Heart left ventricle (tissue), 16 donors: Measurements from ENCODE around the gene FOXK2. TPM values are rescaled to one million over a fixed set of nuclear protein-coding genes. Genes with fewer than 3 reads are reported as not detected.

Experiments used
- ATAC-seq, 4 donors: fragments of 200-7000 bp; cut with Tn5 transposase; one replicate each; pipeline ENCODE4 v1.9.1; 2020 to 2022; ENCODE audit warnings: moderate library complexity in 4 of 4, mild to moderate bottlenecking in 3 of 4, moderate number of reproducible peaks in 1 of 4
- DNase-seq, 5 donors: peaks; one replicate each; pipeline ENCODE4 v3.0.0-alpha.2; 2020
- H3K27ac ChIP-seq, 12 donors: fragments of 200-600 bp; sonication (generic) in 4 of 12; one replicate each; pipeline versions ENCODE4 v1.5.0 to v1.8.0; 2016 to 2022; ENCODE audit warnings: mild to moderate bottlenecking in 2 of 12
- H3K27me3 ChIP-seq, 9 donors: fragments of 200-600 bp; sonication (generic) in 2 of 9; one replicate each; pipeline versions ENCODE4 v1.5.1 to v1.8.0; 2016 to 2022; ENCODE audit warnings: mild to moderate bottlenecking in 3 of 9
- H3K36me3 ChIP-seq, 9 donors: fragments of 200-600 bp; sonication (generic) in 2 of 9; one replicate each; pipeline versions ENCODE4 v1.5.0 to v1.8.0; 2018 to 2022; ENCODE audit warnings: mild to moderate bottlenecking in 2 of 9
- H3K4me1 ChIP-seq, 12 donors: fragments of 200-600 bp; sonication (generic) in 4 of 12; one replicate each; pipeline versions ENCODE4 v1.5.0 to v1.8.0; 2016 to 2022; ENCODE audit warnings: mild to moderate bottlenecking in 3 of 12
- H3K4me3 ChIP-seq, 12 donors: fragments of 200-600 bp; sonication (generic) in 4 of 12; one replicate each; pipeline versions ENCODE4 v1.5.0 to v1.8.0; 2017 to 2022; ENCODE audit warnings: mild to moderate bottlenecking in 9 of 12, moderate library complexity in 4 of 12
- H3K9me3 ChIP-seq, 12 donors: fragments of 200-600 bp; sonication (generic) in 4 of 12; one replicate each; pipeline versions ENCODE4 v1.5.0 to v1.8.0; 2016 to 2022; ENCODE audit warnings: mild to moderate bottlenecking in 1 of 12
- POLR2A ChIP-seq, 2 donors: fragments of 450-650 bp; IDR thresholded peaks; one replicate each; pipeline ENCODE4 v1.6.1; 2017; ENCODE audit warnings: antibody characterized with exemption in 2 of 2, mild to moderate bottlenecking in 2 of 2, moderate library complexity in 2 of 2
- WGBS, 4 donors: extraction: QIAGEN DNeasy Blood & Tissue Kit in 2 of 4; methylation state at CpG; one replicate each; pipeline versions ENCODE4 v1.1.5 to v1.1.7; 2013 to 2018; 5-methylcytosine and 5-hydroxymethylcytosine counted together
- intact Hi-C, 10 donors: fragments of 100-400 bp; cut with DNase I; formaldehyde crosslinking; loops; one replicate each; pipeline versions ENCODE4 v1.11.1 to v1.14.2; 2022
- polyA plus RNA-seq, 2 donors: library from polyadenylated mRNA; stranded (reverse); fragments of 200-250 nt; gene quantifications; one replicate each; pipeline ENCODE4 v1.2.3, GENCODE V29; 2013
- total RNA-seq, 9 donors: library from RNA; depleted of rRNA in 2 of 9; stranded (reverse); fragments of >200 nt in 2 of 9; fragmentation: NEBNext Ultra II Directional in 3 of 9; extraction: Animal tissue kit (Norgen Biotek cat#: 25700) in 3 of 9; gene quantifications; one replicate each; pipeline versions ENCODE4 v1.1.0 to v1.2.4, GENCODE V29; 2016 to 2023
- TF ChIP-seq, protein P1 (sequence below), 12 donors: fragments of 200-600 bp; sonication (generic) in 4 of 12; IDR thresholded peaks; one replicate each; pipeline versions ENCODE4 v1.5.0 to v1.8.0; 2018 to 2022; ENCODE audit warnings: antibody characterized with exemption in 12 of 12, mild to moderate bottlenecking in 5 of 12
- donor health status: ischemic (EF 13 %, LVEDD 7.1; RV severe dilation, severe dysfunction).
- donor health status: healthy with polysubstance abuse.
- donor health status: DM: no; HTN: yes; CAD: no.
- donor health status: DM: no; HTN: no; CAD: no.
- donor health status: ischemic (EF 25% LVEDD 6.9; RV normal size, moderate dysfunction).
- donor health status: ischemic (EF 25% LVEDD 5.7; RV mildly dilated, moderate dysfunction).
- donor health status: healthy.
- donor health status: DM: yes; HTN: yes; CAD: no.
- donor health status: ischemic (EF 35%, LVEDD 5.7; RV mildly dilated, moderate dysfunction).
- donor health status: nonischemic (EF 11% LVEDD 7.7; RV severe dilation, severe dysfunction).
- donor health status: DM: yes; HTN: yes; CAD: no.
- donor health status: PGD.
- donor health status: ischemic (EF 29% LVEDD 5.4; RV normal size, mild dysfunction).
- donor health status: nonischemic (EF 23%, LVEDD 6.1; RV moderate dilation, normal function).

The FOXK2 gene
- total and polyA plus RNA-seq, 11 donors = 15.6 to 77.0 (median 33.9) TPM

DNA sequence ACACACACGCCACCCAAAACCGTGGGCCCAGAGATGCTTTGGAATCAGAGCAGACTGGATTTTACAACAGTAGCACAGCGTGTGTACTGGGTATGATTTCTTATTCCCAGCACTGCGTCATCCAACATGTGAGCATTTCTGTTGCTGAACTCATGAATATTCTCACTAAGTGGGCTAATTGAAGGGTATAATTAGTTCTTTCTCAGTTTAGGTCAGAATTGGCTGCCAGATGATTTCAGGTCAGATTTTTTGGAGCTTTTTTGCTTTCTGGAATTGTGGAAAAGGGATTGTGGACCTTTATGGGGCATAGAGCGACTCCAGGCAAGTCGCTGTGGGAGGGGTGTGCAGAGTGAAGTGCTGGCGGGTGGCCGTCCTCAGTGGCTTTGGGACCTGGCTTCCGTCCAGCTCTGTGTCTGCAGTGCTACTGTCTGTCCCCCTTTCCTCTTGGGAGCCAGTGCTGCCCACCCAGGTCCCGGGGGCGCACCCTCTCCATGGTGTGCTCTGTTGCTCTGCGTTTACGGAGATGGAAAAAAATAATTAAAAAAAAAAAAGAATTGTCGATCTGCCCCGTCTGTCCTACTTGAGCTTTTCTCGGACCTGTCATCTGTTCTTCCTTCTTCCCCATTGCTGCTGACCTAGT is 25.0 kb downstream of the FOXK2 start:
- WGBS, 4 donors = 37 to 42% (median 39%) methylated on average over 16 of the region's 16 CpGs
- H3K36me3 ChIP-seq = no peaks in the 10 kb centered on the region
- intact Hi-C loops = loop anchor here in 1 of 10 donors (10.0 kb wide), 1 partner anchor 50 kb away; no protein-coding TSS in a partner anchor
- DNase-seq (peak in 3 of 5 donors; percentile 56 to 74 (median 73)), ATAC-seq (peak; percentile 45 to 66 (median 62))
- TF ChIP-seq, protein P1, sequence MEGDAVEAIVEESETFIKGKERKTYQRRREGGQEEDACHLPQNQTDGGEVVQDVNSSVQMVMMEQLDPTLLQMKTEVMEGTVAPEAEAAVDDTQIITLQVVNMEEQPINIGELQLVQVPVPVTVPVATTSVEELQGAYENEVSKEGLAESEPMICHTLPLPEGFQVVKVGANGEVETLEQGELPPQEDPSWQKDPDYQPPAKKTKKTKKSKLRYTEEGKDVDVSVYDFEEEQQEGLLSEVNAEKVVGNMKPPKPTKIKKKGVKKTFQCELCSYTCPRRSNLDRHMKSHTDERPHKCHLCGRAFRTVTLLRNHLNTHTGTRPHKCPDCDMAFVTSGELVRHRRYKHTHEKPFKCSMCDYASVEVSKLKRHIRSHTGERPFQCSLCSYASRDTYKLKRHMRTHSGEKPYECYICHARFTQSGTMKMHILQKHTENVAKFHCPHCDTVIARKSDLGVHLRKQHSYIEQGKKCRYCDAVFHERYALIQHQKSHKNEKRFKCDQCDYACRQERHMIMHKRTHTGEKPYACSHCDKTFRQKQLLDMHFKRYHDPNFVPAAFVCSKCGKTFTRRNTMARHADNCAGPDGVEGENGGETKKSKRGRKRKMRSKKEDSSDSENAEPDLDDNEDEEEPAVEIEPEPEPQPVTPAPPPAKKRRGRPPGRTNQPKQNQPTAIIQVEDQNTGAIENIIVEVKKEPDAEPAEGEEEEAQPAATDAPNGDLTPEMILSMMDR (IDR thresholded peaks at IDR 0.05) = no peak
- no peak for TF ChIP-seq POLR2A (IDR thresholded peaks at IDR 0.05)
- peak overlapping the region in 8 of 12 donors; percentile 1 to 43 (median 30) for H3K4me3 ChIP-seq
- H3K9me3 ChIP-seq = no peaks in the 10 kb centered on the region
- peak overlapping the region in 10 of 12 donors; percentile 3 to 75 (median 43) for H3K27ac ChIP-seq
- peaks cover 9 to 71% (median 39%) of the 10 kb centered on the region in 12 donors for H3K4me1 ChIP-seq
- no peaks in the 10 kb centered on the region for H3K27me3 ChIP-seq

DNA sequence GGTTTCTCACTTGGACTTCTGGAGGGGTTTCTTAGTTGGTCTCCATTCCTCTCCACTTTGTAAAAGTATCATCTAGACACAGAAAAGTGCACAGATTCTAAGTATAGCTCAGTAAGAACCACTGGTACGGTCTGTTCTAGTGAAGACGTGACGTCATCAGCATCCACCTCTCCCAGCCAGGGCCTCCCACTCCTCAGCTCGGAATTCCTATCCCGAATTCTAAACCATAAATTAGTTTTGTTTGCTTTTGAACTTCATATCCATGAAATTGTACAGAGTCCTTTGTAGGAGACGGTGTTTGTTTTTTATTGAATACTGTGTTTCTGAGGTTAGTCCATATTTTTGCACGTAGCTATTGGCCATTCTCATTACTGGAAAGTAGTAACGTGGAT is 25.5 kb downstream of the FOXK2 start:
- ATAC-seq (peak; percentile 56 to 75 (median 68)), DNase-seq (peak in 1 of 5 donors; percentile 61)
- H3K27ac ChIP-seq = peak overlapping the region in 10 of 12 donors; percentile 3 to 75 (median 43)
- no peaks in the 10 kb centered on the region for H3K36me3 ChIP-seq
- WGBS, 4 donors = 54 to 59% (median 55%) methylated on average over 8 of the region's 8 CpGs
- H3K9me3 ChIP-seq = no peaks in the 10 kb centered on the region
- TF ChIP-seq, protein P1 (IDR thresholded peaks at IDR 0.05) = no peak
- no peak for TF ChIP-seq POLR2A (IDR thresholded peaks at IDR 0.05)
- H3K4me1 ChIP-seq = peaks cover 9 to 71% (median 42%) of the 10 kb centered on the region in 12 donors
- no peaks in the 10 kb centered on the region for H3K27me3 ChIP-seq
- intact Hi-C loops = loop anchor here in 1 of 10 donors (10.0 kb wide), 1 partner anchor 50 kb away; no protein-coding TSS in a partner anchor
- peak overlapping the region in 8 of 12 donors; percentile 1 to 43 (median 30) for H3K4me3 ChIP-seq

DNA sequence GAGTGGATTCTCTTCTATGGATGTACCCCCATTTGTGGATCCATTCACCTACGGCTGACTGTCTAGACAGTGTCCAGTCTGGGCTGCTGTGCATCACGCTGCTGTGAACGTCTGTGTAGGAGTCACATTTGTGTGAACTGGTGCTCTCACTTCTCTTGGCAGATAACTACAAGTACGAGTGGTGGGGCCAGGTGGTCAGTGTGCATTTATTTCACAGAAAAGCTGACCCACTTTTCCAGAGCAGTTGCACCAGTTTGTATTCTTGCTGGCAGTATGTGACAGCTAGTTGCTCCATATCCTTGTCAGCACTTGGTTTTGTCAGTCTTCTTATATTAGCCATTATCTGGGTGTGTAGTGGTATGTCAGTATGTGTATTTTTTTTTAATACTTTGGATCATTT is 28.4 kb downstream of the FOXK2 start:
- Histone ChIP-seq H3K4me1 (peaks cover 17 to 72% (median 56%) of the 10 kb centered on the region in 12 donors), H3K9me3 (no peaks in the 10 kb centered on the region), H3K4me3 (no peak overlapping the region), H3K27me3 (no peaks in the 10 kb centered on the region), H3K36me3 (no peaks in the 10 kb centered on the region), H3K27ac (peak overlapping the region in 5 of 12 donors; percentile 1 to 64 (median 60))
- WGBS, 4 donors = 87 to 97% (median 95%) methylated on average over 4 of the region's 4 CpGs
- intact Hi-C loops = loop anchor here in 1 of 10 donors (10.0 kb wide), 1 partner anchor 53 kb away; no protein-coding TSS in a partner anchor
- ATAC-seq = no peak
- no peak for DNase-seq
- TF ChIP-seq, protein P1 (IDR thresholded peaks at IDR 0.05) = no peak
- TF ChIP-seq POLR2A (IDR thresholded peaks at IDR 0.05) = no peak

DNA sequence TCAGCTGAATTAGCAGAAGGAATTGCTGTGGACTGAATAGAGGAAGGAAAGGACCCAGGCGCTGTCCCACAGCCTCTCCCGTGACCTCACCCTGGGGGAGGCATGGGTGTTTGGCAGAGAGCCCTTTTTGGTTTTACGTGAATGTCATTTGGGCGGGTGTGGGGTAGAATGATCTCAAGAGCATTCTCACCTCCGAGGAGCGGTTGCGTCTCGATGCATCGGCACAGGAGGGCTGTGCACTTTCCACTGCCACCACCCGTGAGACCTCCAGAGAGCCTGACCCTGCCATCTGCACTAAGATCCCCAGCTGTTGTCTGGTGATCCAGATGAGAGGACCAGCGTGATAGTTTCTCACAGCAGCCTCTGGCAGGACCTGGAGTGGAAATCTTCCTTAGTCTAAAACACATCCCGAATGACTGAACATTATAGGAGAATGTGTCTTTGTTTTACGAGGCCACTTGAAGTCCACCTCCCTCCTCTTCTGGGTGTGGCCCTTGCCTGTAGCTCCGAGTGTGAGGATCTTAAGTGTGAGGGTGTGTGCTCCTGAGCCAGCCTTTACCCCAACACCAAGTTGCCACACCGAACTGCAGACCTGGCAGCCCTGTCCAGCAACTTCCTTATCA is 29.3 kb downstream of the FOXK2 start:
- peak in 4 of 5 donors; percentile 51 to 70 (median 62) for DNase-seq
- Histone ChIP-seq H3K27ac (peak overlapping the region in 6 of 12 donors; percentile 1 to 64 (median 58)), H3K4me1 (peaks cover 17 to 72% (median 56%) of the 10 kb centered on the region in 12 donors), H3K27me3 (no peaks in the 10 kb centered on the region), H3K4me3 (peak overlapping the region in 1 of 12 donors; percentile 5), H3K9me3 (no peaks in the 10 kb centered on the region), H3K36me3 (no peaks in the 10 kb centered on the region)
- ATAC-seq = peak in 3 of 4 donors; percentile 37 to 58 (median 37)
- TF ChIP-seq POLR2A (IDR thresholded peaks at IDR 0.05) = no peak
- TF ChIP-seq, protein P1 (IDR thresholded peaks at IDR 0.05) = no peak
- intact Hi-C loops = loop anchor here in 1 of 10 donors (10.0 kb wide), 1 partner anchor 54 kb away; no protein-coding TSS in a partner anchor
- WGBS, 4 donors = 11 to 26% (median 16%) methylated on average over 15 of the region's 15 CpGs
